ENCODE measurements around the gene TUBG1.
"Not testable (repeated sequence)": the region's sequence is repeated elsewhere in the genome, so short reads cannot be mapped to it uniquely, and the experiment has no call there.

The TUBG1 gene

GRCh38 chr17:42579794-42580551 lies 29.5 kb upstream of the TUBG1 start:
- DNase-seq (ENCODE audit: low spot score), result no peak

- DNase-seq (ENCODE audit: low spot score), result no peak
These were observed 27.7 kb upstream of the TUBG1 start for GRCh38 chr17:42581744-42582270.

GRCh38 chr17:42584880-42585279 lies 24.6 kb upstream of the TUBG1 start:
- DNase-seq (ENCODE audit: low spot score), result no peak

GRCh38 chr17:42585353-42585752 lies 24.1 kb upstream of the TUBG1 start:
- no peak for DNase-seq (ENCODE audit: low spot score)

- no peak for DNase-seq (ENCODE audit: low spot score)
These were observed 22.8 kb upstream of the TUBG1 start for GRCh38 chr17:42586514-42587230.

- no peak for DNase-seq (ENCODE audit: low spot score)
These were observed 18.6 kb upstream of the TUBG1 start for GRCh38 chr17:42590886-42591285.

GRCh38 chr17:42591411-42591810 lies 18.1 kb upstream of the TUBG1 start:
- no peak for DNase-seq (ENCODE audit: low spot score)

- DNase-seq (ENCODE audit: low spot score), result no peak
These were observed 13.1 kb upstream of the TUBG1 start for GRCh38 chr17:42596386-42596785.

- DNase-seq (ENCODE audit: low spot score), result no peak
These were observed 10.6 kb upstream of the TUBG1 start for GRCh38 chr17:42598905-42599304.

- DNase-seq (ENCODE audit: low spot score), result no peak
These were observed 6.2 kb upstream of the TUBG1 start for GRCh38 chr17:42603318-42603717.

GRCh38 chr17:42607769-42608168 lies 1.7 kb upstream of the TUBG1 start:
- DNase-seq (ENCODE audit: low spot score), result no peak

- DNase-seq (ENCODE audit: low spot score), result no peak
These were observed 940 bp upstream of the TUBG1 start for GRCh38 chr17:42608305-42609181.

- DNase-seq (ENCODE audit: low spot score), result not testable (repeated sequence)
These were observed 625 bp downstream of the TUBG1 start for GRCh38 chr17:42609814-42610801.

GRCh38 chr17:42612013-42612412 lies 2.5 kb downstream of the TUBG1 start:
- no peak for DNase-seq (ENCODE audit: low spot score)

GRCh38 chr17:42613699-42614295 lies 4.3 kb downstream of the TUBG1 start:
- DNase-seq (ENCODE audit: low spot score), result no peak

- DNase-seq (ENCODE audit: low spot score), result no peak
These were observed 8.5 kb downstream of the TUBG1 start for GRCh38 chr17:42617956-42618431.

GRCh38 chr17:42618442-42619150 lies 9.1 kb downstream of the TUBG1 start:
- no peak for DNase-seq (ENCODE audit: low spot score)

- not testable (repeated sequence) for DNase-seq (ENCODE audit: low spot score)
These were observed 12.5 kb downstream of the TUBG1 start for GRCh38 chr17:42621987-42622386.

- no peak for DNase-seq (ENCODE audit: low spot score)
These were observed 13.8 kb downstream of the TUBG1 start for GRCh38 chr17:42623271-42623670.

Measured in hepatic stellate cell (primary cell).